LNCAP (cell line): ENCODE results near the gene KRTAP1-5.

Experiments
- CTCF ChIP-seq: fragments of 450-650 bp; IDR thresholded peaks from 2 replicates; pipeline ENCODE4 v1.5.1; 2017; ENCODE audit warnings: mild to moderate bottlenecking

Gene KRTAP1-5

GRCh38 chr17:41015454-41015853 lies 11.6 kb downstream of the KRTAP1-5 start:
- no peak for TF ChIP-seq CTCF

- no peak for TF ChIP-seq CTCF
Observed at GRCh38 chr17:41013606-41014005, 13.4 kb downstream of the KRTAP1-5 start.

GRCh38 chr17:41013181-41013580 lies 13.8 kb downstream of the KRTAP1-5 start:
- TF ChIP-seq CTCF, result no peak

GRCh38 chr17:41012326-41013120 lies 14.5 kb downstream of the KRTAP1-5 start:
- TF ChIP-seq CTCF, result no peak

GRCh38 chr17:41010441-41010840 lies 16.6 kb downstream of the KRTAP1-5 start:
- TF ChIP-seq CTCF, result no peak

- no peak for TF ChIP-seq CTCF
Observed at GRCh38 chr17:41009936-41010335, 17.1 kb downstream of the KRTAP1-5 start.

GRCh38 chr17:41009301-41009760 lies 17.7 kb downstream of the KRTAP1-5 start:
- TF ChIP-seq CTCF, result no peak
